CD8-positive, alpha-beta memory T cell (primary cell): ENCODE measurements around the gene PTGES3L. TPM values are rescaled to one million over a fixed set of nuclear protein-coding genes. Genes with fewer than 3 reads are reported as not detected.
"Not testable (repeated sequence)": the region's sequence is repeated elsewhere in the genome, so short reads cannot be mapped to it uniquely, and the experiment has no call there.

Experiments used
- CTCF ChIA-PET: fragments of 350-600 bp; sonication (Branson Sonifier 250); formaldehyde crosslinking; loops from one replicate; lab custom pipeline; 2021; ENCODE audit warnings: antibody characterized with exemption; lab: Charles Lee
- POLR2A ChIA-PET: fragments of 350-600 bp; sonication (Branson Sonifier 250); formaldehyde crosslinking; loops from one replicate; lab custom pipeline; 2021; ENCODE audit warnings: antibody characterized with exemption; lab: Charles Lee
- DNase-seq, 5 donors: peaks; one replicate each; pipeline versions ENCODE4 v3.0.0 to v3.0.0-alpha.2; 2020 to 2022; ENCODE audit warnings: mixed read lengths in 1 of 5
- H3K27ac ChIP-seq: one replicate; pipeline ENCODE4 v1.7.0; 2013; ENCODE audit warnings: low read depth, mild to moderate bottlenecking, low read length, moderate library complexity
- H3K27me3 ChIP-seq: 2 replicates; pipeline ENCODE4 v1.7.0; 2013; ENCODE audit warnings: low read length, mild to moderate bottlenecking; ENCODE audit not compliant: insufficient read depth, poor library complexity, severe bottlenecking
- H3K36me3 ChIP-seq: 2 replicates; pipeline ENCODE4 v1.7.0; 2013; ENCODE audit warnings: mild to moderate bottlenecking, low read length, moderate library complexity; ENCODE audit not compliant: insufficient read depth
- H3K4me1 ChIP-seq: 2 replicates; pipeline ENCODE4 v1.7.0; 2013; ENCODE audit warnings: mild to moderate bottlenecking, low read length, moderate library complexity; ENCODE audit not compliant: insufficient read depth
- H3K4me3 ChIP-seq: 2 replicates; pipeline ENCODE4 v1.7.0; 2013; ENCODE audit warnings: mild to moderate bottlenecking, low read length
- H3K9me3 ChIP-seq: 2 replicates; pipeline ENCODE4 v1.7.0; 2013; ENCODE audit warnings: mild to moderate bottlenecking, low read length
- H3K27ac Mint-ChIP-seq, 8 donors: one replicate each; pipeline ENCODE4 v1.8.0; 2020 to 2021; ENCODE audit warnings: mixed read lengths in 8 of 8, mild to moderate bottlenecking in 6 of 8, inconsistent platforms in 3 of 8, moderate library complexity in 3 of 8
- H3K27me3 Mint-ChIP-seq, 2 donors: one replicate each; pipeline ENCODE4 v1.8.0; 2020 to 2021; ENCODE audit warnings: mixed read lengths in 2 of 2, mild to moderate bottlenecking in 1 of 2, moderate library complexity in 1 of 2
- H3K36me3 Mint-ChIP-seq, 3 donors: one replicate each; pipeline ENCODE4 v1.8.0; 2020 to 2021; ENCODE audit warnings: mixed read lengths in 3 of 3, inconsistent platforms in 1 of 3, mild to moderate bottlenecking in 1 of 3
- H3K4me1 Mint-ChIP-seq, 3 donors: one replicate each; pipeline ENCODE4 v1.8.0; 2020 to 2021; ENCODE audit warnings: mixed read lengths in 3 of 3, inconsistent platforms in 1 of 3, mild to moderate bottlenecking in 1 of 3
- H3K4me3 Mint-ChIP-seq, 7 donors: one replicate each; pipeline ENCODE4 v1.8.0; 2020 to 2021; ENCODE audit warnings: mixed read lengths in 7 of 7, mild to moderate bottlenecking in 6 of 7, moderate library complexity in 4 of 7, inconsistent platforms in 2 of 7
- H3K9me3 Mint-ChIP-seq, 5 donors: one replicate each; pipeline ENCODE4 v1.8.0; 2020 to 2022; ENCODE audit warnings: mixed read lengths in 5 of 5, mild to moderate bottlenecking in 3 of 5, moderate library complexity in 2 of 5, inconsistent platforms in 1 of 5
- polyA plus RNA-seq: library from polyadenylated mRNA; unstranded; fragments of 300-500 nt; fragmentation: Illumina TruSeq; gene quantifications from one replicate; pipeline ENCODE4 v1.2.3, GENCODE V29; 2021
- total RNA-seq, 2 experiments: library from RNA; stranded (reverse); gene quantifications; one replicate each; pipeline ENCODE4 v1.2.3, GENCODE V29; 2021

The PTGES3L gene
- total and polyA plus RNA-seq, 3 experiments from 2014 or later: 0.37 to 0.55 TPM; not detected in 1

- Histone ChIP-seq H3K4me3 (no peak overlapping the region), H3K4me1 (no peaks in the 10 kb centered on the region), H3K9me3 (no peaks in the 10 kb centered on the region), H3K27ac (no peak overlapping the region), H3K36me3 (no peaks in the 10 kb centered on the region), H3K27me3 (no peaks in the 10 kb centered on the region)
- Mint-ChIP-seq H3K4me1 (no peaks in the 10 kb centered on the region), H3K27ac (no peak overlapping the region), H3K9me3 (no peaks in the 10 kb centered on the region), H3K4me3 (no peak overlapping the region), H3K27me3 (peaks cover 6 to 38% of the 10 kb centered on the region in 2 donors), H3K36me3 (peaks cover 0 to 1% (median 0%) of the 10 kb centered on the region in 3 donors)
- no peak for DNase-seq
- POLR2A ChIA-PET: no interaction called here
- CTCF ChIA-PET: no interaction called here
These were observed 59.6 kb downstream of the PTGES3L start for GRCh38 chr17:42920106-42920900.

- H3K9me3 ChIP-seq, H3K27ac ChIP-seq, H3K27ac Mint-ChIP-seq, H3K9me3 Mint-ChIP-seq, DNase-seq, H3K4me1 ChIP-seq, H3K4me1 Mint-ChIP-seq, H3K4me3 ChIP-seq, H3K36me3 ChIP-seq, CTCF ChIA-PET, H3K36me3 Mint-ChIP-seq, POLR2A ChIA-PET, H3K4me3 Mint-ChIP-seq, H3K27me3 ChIP-seq: not testable (repeated sequence)
- H3K27me3 Mint-ChIP-seq: peaks cover 6 to 36% of the 10 kb centered on the region in 2 donors
These were observed 60.3 kb downstream of the PTGES3L start for GRCh38 chr17:42919522-42920077.

- DNase-seq: no peak
- no peaks in the 10 kb centered on the region for H3K9me3 Mint-ChIP-seq
- no peaks in the 10 kb centered on the region for H3K9me3 ChIP-seq
- H3K4me1 ChIP-seq: no peaks in the 10 kb centered on the region
- H3K4me3 ChIP-seq: no peak overlapping the region
- H3K4me1 Mint-ChIP-seq: no peaks in the 10 kb centered on the region
- ChIA-PET POLR2A (no interaction called here), CTCF (no interaction called here)
- H3K36me3 Mint-ChIP-seq: no peaks in the 10 kb centered on the region
- H3K27ac ChIP-seq: no peak overlapping the region
- no peak overlapping the region for H3K4me3 Mint-ChIP-seq
- no peaks in the 10 kb centered on the region for H3K27me3 ChIP-seq
- peak overlapping the region in 1 of 8 donors; percentile 84 for H3K27ac Mint-ChIP-seq
- no peaks in the 10 kb centered on the region for H3K36me3 ChIP-seq
- peaks cover 6 to 34% of the 10 kb centered on the region in 2 donors for H3K27me3 Mint-ChIP-seq
These were observed 60.9 kb downstream of the PTGES3L start for GRCh38 chr17:42918902-42919521.

Other genes starting within 250 kb of the PTGES3L start
- 10 to 100 TPM; 40.8 to 42.6 TPM for gene EZH1, start 235.0 kb downstream of the PTGES3L start, total RNA-seq
- gene EZH1, start 235.0 kb downstream of the PTGES3L start, polyA plus RNA-seq: 37.2 TPM
- gene RAMP2, start 218.9 kb downstream of the PTGES3L start, total RNA-seq: not detected
- not detected for gene RAMP2, start 218.9 kb downstream of the PTGES3L start, polyA plus RNA-seq
- 100 to 1,000 TPM; 101 to 108 TPM for gene VPS25, start 206.6 kb downstream of the PTGES3L start, total RNA-seq
- 63.8 TPM for gene VPS25, start 206.6 kb downstream of the PTGES3L start, polyA plus RNA-seq
- gene WNK4, start 199.5 kb downstream of the PTGES3L start, total RNA-seq: under 1 TPM; 0.18 to 0.55 TPM
- gene WNK4, start 199.5 kb downstream of the PTGES3L start, polyA plus RNA-seq: not detected
- gene COA3, start 181.4 kb downstream of the PTGES3L start, total RNA-seq: 10 to 100 TPM; 55.5 to 60.8 TPM
- 132 TPM for gene COA3, start 181.4 kb downstream of the PTGES3L start, polyA plus RNA-seq
- not detected for gene CNTD1, start 181.2 kb downstream of the PTGES3L start, total RNA-seq
- 0.15 TPM for gene CNTD1, start 181.2 kb downstream of the PTGES3L start, polyA plus RNA-seq
- 10 to 100 TPM; 89.2 to 90.6 TPM for gene BECN1, start 155.8 kb downstream of the PTGES3L start, total RNA-seq
- 147 TPM for gene BECN1, start 155.8 kb downstream of the PTGES3L start, polyA plus RNA-seq
- gene PSME3, start 146.7 kb downstream of the PTGES3L start, total RNA-seq: 100 to 1,000 TPM; 243 to 244 TPM
- 136 TPM for gene PSME3, start 146.7 kb downstream of the PTGES3L start, polyA plus RNA-seq
- 1 to 10 TPM; 2.4 to 2.7 TPM for gene AOC2, start 135.5 kb downstream of the PTGES3L start, total RNA-seq
- 0.09 TPM for gene AOC2, start 135.5 kb downstream of the PTGES3L start, polyA plus RNA-seq
- gene AOC3, start 128.9 kb downstream of the PTGES3L start, total RNA-seq: 1 to 10 TPM; 1.0 to 1.3 TPM
- not detected for gene AOC3, start 128.9 kb downstream of the PTGES3L start, polyA plus RNA-seq
- gene G6PC1, start 79.3 kb downstream of the PTGES3L start, total RNA-seq: not detected
- gene G6PC1, start 79.3 kb downstream of the PTGES3L start, polyA plus RNA-seq: not detected
- 100 to 1,000 TPM in 1 of 2 experiments, 10 to 100 TPM in 1; 99.1 to 102 TPM for gene AARSD1, start 15.6 kb downstream of the PTGES3L start, total RNA-seq
- 39.4 TPM for gene AARSD1, start 15.6 kb downstream of the PTGES3L start, polyA plus RNA-seq
- gene RUNDC1, start 485 bp upstream of the PTGES3L start, total RNA-seq: 10 to 100 TPM; 12.8 to 13.1 TPM
- 22.4 TPM for gene RUNDC1, start 485 bp upstream of the PTGES3L start, polyA plus RNA-seq
- gene RPL27, start 18.3 kb upstream of the PTGES3L start, total RNA-seq: 1,000 to 10,000 TPM; 1,412 to 1,428 TPM
- 1,922 TPM for gene RPL27, start 18.3 kb upstream of the PTGES3L start, polyA plus RNA-seq
- 10 to 100 TPM; 23.2 to 24.0 TPM for gene IFI35, start 26.7 kb upstream of the PTGES3L start, total RNA-seq
- gene IFI35, start 26.7 kb upstream of the PTGES3L start, polyA plus RNA-seq: 73.2 TPM
- 10 to 100 TPM; 31.1 to 35.9 TPM for gene VAT1, start 42.3 kb upstream of the PTGES3L start, total RNA-seq
- 42.2 TPM for gene VAT1, start 42.3 kb upstream of the PTGES3L start, polyA plus RNA-seq
- under 1 TPM; 0.04 to 0.22 TPM for gene RND2, start 45.2 kb upstream of the PTGES3L start, total RNA-seq
- not detected for gene RND2, start 45.2 kb upstream of the PTGES3L start, polyA plus RNA-seq
- gene BRCA1, start 145.3 kb upstream of the PTGES3L start, total RNA-seq: 10 to 100 TPM; 66.8 to 71.5 TPM
- 3.3 TPM for gene BRCA1, start 145.3 kb upstream of the PTGES3L start, polyA plus RNA-seq
- 10 to 100 TPM; 42.6 to 44.3 TPM for gene NBR1, start 191.1 kb upstream of the PTGES3L start, total RNA-seq
- 81.4 TPM for gene NBR1, start 191.1 kb upstream of the PTGES3L start, polyA plus RNA-seq
- gene TMEM106A, start 231.8 kb upstream of the PTGES3L start, total RNA-seq: 10 to 100 TPM in 1 of 2 experiments, 1 to 10 TPM in 1; 8.8 to 10.2 TPM
- 5.3 TPM for gene TMEM106A, start 231.8 kb upstream of the PTGES3L start, polyA plus RNA-seq
- gene CCDC200, start 248.5 kb upstream of the PTGES3L start, total RNA-seq: under 1 TPM in 1 of 2 experiments, not detected in 1; 0.33 TPM
- gene CCDC200, start 248.5 kb upstream of the PTGES3L start, polyA plus RNA-seq: 0.90 TPM